Uterus (tissue), 2 donors: ENCODE measurements around the gene PHYHD1.
"Not testable (repeated sequence)": the region's sequence is repeated elsewhere in the genome, so short reads cannot be mapped to it uniquely, and the experiment has no call there.

Experiments
- CTCF ChIP-seq, 4 experiments: fragments of 200-600 bp in 2 of 4; fragments of 450-650 bp in 2 of 4; sonication (generic) in 2 of 4; IDR thresholded peaks; one replicate each; pipeline ENCODE4 v1.5.1; 2016 to 2019; ENCODE audit warnings: antibody characterized with exemption in 4 of 4, mild to moderate bottlenecking in 2 of 4, moderate library complexity in 1 of 4
- POLR2A ChIP-seq, 2 donors: fragments of 450-650 bp; IDR thresholded peaks; one replicate each; pipeline ENCODE4 v1.6.1; 2016; ENCODE audit warnings: antibody characterized with exemption in 2 of 2, mild to moderate bottlenecking in 1 of 2, moderate library complexity in 1 of 2

GRCh38 chr9:128944966-128945365 is 24.2 kb downstream of the PHYHD1 start:
- not testable (repeated sequence) for TF ChIP-seq POLR2A, CTCF (IDR thresholded peaks at IDR 0.05)
